Stimulated activated CD4-positive, alpha-beta T cell treated with anti-CD3 and anti-CD28 coated beads, Interleukin-15, amount 100 ng/mL, for 1 hour (primary cell): ENCODE data around the gene ATG101.
A peak's percentile ranks its signal among the peaks of the same experiment; 100 is the strongest.

Experiments
- DNase-seq, 2 donors: peaks; one replicate each; pipeline ENCODE4 v3.0.0-alpha.2; 2020; ENCODE audit warnings: low read depth in 1 of 2, low spot score in 1 of 2

Gene ATG101

DNA sequence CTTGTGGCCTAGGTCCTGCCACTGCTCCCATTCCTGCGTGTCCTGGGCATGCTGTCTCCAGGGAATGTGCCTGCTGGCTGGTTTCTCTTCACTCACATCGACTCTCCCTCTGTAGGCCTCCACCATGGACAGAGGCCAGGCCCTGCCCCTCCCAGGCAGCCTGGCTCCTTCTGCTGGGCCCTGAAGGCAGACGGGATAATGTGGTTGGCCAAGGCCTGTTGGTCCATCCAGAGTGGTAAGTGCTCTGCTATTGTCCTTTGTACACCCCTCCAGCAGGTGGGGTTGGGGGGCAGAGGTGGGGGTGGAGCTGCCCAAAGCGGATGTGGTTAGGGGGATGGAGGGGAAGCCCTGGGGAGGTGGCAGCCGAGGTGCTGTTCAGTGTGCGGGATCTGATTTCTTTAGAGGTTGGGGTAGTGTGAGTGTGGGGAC lies 28.1 kb upstream of the ATG101 start:
- no peak for DNase-seq

DNA sequence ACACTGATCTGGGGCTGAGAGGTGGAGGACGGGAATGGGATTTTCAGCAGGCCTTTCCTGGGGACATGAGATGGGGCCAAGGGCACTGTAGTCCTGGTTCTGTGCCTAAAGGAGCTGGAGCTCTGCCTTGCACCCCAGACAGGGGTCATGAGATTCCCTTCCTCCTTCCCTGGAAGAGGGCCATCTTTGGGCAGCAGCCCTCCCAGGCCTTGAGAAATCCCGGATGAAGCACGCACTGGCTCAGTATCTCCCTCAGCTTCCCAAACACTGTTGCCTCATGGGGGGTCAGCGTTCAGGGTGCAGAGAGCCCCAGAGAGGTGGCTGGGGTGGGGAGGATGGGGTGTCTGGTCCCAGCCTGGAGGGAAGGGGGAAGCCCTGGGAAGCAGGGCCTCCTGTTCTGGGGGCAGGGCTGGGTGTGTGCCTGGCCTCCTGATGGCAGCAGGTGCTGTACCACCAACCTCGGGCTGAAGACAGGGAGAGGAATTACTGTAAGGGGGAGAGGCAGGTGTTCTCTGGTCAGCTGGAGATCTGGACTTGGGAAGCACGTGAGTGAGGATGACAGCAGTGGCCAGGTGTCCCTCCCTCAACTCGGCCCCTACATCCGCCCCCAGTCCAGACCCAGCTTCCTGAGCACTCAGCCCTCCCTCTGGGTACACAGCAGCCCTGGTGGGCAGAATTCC lies 26.9 kb upstream of the ATG101 start:
- DNase-seq = no peak

DNA sequence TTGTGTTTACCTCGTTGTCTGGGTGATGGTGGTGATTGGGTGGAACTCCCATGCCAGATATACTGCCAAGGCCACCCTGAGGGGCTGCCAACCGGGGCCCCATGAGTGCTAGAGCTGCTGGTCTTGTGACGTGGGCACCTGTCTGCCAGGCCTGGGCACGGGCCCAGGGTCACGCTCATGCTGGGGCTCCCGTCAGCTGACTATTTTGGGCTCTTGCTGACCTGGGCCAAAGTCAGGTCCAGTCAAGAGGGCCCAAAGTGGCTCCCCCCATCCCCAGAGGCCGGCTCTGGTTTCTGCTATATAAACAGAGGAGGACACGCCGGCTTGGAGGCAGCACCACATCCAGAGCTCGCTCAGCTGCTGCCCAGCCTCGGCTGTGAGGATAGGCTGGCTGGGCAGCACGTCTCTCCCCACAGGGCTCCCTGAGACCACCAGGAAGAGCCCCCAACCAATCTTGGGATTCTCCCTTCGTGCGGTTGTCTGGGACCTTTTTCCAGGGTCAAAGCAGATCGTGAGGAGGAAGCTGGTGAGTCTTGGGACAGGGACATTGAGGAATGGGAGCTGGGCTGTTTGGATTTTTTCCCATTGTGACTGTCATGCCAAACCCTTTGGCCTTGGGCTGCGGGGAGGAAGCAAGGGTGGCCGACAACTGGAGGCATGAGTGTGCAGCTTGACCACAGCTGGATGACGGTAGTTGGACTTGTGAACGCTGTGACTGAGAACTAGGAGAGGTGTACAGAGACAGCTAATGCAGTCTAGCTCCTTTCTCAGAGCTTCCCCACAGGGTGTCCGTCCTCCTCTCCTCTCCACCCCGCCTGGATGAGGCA lies 26.2 kb upstream of the ATG101 start:
- DNase-seq = no peak

DNA sequence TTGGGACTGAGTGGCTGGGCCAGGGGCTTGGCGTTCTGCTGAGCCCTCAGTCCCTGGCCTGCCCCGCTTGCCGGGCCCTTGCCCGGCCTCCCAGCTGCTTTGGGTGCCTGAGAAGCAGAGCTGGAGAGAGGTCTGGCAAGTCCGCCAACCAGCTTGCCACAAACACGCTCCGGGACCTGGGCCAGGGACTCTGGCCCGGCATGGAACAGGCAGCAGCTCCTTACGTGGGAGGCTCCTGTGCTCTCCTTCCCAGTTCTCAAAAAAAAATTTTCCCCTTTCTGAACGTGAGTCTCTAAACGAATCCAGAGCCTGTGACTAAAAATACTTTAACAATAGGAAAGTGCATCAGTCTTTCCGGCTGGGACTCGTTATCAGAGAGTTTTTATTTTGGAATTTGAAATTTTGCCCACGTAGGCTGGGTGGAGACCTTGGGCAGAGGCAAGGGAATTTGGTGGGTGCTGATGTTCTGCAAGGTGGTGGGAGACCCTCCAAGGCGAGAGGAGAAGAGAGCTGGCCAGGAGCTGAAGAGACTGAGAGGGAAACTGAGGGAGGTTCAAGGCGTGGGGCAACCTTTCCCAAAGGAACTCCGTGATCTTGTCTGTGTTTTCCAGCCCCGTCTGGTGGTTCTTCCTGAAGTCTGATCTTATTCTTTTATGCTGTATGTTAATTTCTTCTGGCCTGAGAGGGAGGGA lies 25.3 kb upstream of the ATG101 start:
- no peak for DNase-seq

DNA sequence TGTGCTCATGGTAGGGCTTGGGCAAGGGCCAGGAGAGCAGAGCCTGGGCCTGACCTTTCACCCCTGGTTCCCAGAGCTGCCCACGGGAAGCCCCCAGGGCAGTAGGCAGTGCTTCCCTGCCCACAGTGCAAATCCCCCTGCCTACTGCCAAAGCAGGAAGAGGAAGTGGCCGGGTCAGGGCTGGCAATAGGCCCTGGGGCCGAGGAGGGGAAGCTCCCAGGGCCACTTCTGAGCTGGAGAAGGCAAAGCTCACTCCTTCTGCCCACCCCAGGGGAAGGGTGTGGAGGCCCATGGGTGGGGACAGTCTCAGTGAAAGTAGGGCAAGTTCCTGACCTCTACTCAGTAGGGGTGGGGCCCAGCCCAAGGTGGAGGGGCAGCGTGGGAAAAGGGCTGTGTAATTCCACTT lies 24.0 kb upstream of the ATG101 start:
- no peak for DNase-seq

DNA sequence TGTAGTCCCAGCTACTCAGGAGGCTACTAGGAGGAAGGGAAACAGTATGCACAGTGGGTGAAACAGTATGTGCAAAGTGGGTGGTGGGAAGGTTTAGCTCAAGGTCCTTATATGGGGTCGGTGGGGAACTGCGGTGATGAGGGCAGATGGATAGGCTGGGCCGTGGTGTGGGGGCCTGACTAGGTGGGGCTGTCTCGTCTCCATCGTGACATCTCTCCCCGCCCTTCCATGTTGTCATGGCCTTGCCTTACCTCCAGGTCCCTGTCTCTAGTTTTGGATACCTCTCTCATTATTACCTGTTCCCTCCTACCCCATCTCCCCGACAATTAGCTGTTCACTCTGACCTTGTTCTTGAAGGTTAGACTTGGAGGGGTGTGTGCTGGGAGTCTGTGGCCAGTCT lies 22.9 kb upstream of the ATG101 start:
- no peak for DNase-seq

DNA sequence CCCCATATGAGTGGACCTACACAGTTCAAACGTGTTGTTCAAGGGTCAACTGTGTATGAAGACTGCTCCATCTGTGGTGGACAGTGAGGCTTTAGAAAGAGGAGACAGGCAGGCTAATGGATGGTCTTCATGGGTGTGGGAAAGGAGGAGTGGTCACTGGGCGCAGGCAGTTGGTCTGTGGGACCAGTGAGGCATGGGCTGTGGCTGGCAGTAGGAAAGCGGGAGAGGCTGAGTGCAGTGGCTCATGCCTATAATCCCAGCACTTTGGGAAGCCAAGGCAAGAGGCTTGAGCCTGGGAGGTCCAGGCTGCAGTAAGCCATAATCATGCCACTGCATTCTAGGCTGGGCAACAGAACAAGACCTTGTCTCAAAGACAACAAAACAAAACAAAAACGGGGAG lies 20.5 kb upstream of the ATG101 start:
- DNase-seq = no peak

DNA sequence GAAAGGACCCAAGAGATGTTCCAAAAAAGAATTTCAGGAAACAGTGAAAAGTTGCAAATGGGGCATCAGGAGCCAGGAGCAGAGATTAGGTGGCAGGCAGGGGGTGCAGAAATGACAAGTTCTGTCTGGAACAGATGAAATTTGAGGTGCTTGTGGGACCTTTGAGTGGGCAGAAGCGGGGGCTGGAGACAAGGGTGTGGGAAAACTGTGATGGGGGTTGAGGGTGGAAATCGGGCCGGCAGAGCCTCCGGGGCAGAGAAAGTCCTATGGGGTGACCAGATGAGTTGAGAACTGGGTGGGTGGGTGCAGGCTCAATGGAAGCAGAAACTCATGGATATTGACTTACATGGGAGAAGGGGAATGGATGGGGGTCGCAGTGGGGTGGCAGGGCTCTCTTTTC lies 20.1 kb upstream of the ATG101 start:
- DNase-seq = no peak

DNA sequence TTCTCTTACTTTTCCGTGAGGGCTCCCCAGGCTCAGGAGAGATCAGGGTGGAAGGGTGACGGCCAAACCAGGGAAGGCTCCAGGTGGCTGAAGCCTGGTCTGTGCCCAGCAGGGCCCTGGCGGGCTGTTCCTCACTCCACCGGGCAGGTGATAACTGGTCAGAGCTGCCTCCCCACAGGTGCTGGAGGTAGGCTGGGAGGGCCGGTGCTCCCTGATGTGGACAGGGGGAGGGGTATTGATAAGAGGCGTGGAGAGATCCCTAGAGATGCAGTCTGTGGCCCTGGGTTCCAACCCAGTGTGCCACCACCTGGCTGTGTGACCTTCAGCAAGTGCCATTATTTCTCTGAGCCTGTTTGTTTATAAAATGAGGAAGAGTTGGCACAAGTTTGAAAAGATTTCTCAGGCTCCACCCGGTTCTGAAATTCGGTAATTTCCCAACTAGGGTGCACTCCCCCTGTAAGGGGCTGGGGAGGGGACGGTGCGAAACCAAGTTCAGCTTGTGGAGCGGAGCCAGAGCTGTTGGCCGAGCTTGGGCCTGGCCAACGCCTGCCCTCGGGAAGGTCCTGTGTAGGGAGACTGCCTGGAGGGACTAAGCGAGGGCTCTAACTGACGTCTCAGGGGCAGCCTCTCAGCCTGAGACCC lies 19.5 kb upstream of the ATG101 start:
- DNase-seq = no peak

DNA sequence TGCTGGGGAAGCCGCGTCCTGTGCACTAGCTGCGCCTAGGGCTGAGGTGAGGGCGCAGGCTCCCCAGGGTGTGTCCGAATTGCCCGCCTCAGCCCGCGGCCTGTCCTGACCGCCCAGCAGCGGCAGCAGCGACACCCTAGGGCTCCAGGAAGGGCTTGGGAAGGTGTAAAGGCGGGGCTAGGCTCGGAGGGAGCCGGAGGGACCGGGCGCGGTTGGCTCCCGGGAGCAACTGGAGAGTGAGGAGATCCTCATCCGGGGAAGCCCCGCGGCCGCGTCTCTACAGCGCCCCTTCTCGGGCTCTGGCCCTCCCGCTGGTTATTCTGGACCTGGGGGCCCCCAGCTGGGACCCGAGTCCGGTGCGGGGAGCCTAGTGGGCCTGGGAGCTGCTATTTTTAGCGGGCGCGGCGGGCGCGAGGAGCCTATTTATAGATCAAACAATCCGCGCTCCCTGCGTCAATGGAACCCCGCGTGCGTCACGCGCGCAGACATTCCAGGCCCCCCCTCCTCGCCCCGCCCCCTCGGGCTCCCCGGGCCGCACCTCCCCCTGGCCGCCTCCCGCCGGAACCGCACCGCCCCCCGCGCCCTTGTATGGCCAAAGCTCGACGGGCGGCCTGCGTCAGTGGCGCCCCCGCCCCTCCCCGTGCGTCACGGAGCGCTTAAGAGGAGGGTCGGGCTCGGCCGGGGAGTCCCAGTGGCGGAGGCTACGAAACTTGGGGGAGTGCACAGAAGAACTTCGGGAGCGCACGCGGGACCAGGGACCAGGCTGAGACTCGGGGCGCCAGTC lies 18.8 kb upstream of the ATG101 start, which contains the start of gene NR4A1:
Gene NR4A1 (plus strand): TSS at position 685 of the 784 bp plus-strand sequence. CDS start 2,887 bp downstream, outside the sequence.
- peak; percentile 99 for DNase-seq

DNA sequence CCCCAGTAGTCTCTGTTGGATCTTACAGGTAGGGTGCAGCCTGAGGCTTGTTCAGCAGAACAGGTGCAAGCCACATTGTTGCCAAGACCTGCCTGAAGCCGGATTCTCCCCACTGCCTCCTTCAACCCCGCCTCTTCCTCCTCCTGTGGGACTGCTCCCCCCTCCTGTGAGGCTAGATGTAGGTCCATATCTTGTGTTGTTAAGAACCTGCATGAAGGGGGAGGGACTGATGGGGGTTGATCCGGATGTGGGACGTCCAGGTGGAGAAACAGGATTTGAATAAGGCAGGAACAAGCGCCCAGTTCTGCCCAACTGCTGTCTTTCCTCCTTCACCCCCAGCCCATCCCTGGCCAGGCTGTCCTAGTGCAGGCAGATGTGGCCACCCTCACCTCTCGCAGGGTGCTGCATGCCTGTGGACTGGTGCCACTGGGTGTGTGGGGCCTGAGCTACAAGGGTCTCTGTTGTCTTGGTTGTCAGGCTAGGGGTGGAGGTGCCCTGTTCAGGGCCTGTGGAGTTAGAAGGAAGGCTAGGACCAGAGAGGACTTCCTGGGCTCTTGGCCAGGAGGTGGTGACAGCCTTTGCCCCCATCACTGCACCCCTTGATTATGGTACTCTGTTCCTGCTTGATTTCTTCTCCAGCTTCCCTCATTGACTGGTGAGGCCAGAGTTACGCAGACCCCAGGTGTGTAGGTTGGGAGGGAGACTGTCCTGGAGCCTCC lies 17.2 kb upstream of the ATG101 start:
- DNase-seq = no peak

DNA sequence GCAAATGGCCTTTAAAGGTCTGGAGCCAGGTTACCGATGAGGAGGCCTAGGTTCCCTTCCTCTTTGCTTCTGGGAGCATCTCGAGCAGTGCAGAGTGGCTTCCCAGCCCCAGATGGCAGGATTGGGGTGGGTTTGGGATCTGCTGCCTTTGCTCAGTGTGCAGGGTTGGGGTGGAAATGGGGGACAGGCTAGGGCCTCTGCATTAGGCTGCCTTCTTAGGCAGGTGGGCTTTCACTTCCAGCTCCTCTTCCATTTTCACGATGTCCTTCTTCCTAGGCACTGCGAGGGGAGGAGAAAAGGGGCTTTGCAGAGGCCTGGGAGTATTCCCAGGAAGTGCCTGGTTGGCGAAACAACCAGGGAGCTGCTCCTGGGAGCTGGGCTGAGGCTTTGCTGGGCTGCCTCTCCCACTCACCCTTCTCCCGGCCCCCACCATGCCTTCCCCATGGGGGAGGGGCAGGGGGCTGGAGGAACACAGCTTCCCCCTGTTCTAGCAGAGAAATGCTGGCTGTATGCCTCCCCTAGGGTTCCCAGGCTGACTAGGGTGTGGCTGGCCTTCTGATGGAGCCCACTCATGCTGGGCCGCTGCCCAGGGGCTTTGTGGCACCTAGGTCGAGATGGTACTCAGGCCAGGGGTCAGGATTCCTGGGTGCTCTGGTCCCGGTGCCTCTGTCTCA lies 16.1 kb upstream of the ATG101 start:
- peak in 1 of 2 donors; percentile 28 for DNase-seq

DNA sequence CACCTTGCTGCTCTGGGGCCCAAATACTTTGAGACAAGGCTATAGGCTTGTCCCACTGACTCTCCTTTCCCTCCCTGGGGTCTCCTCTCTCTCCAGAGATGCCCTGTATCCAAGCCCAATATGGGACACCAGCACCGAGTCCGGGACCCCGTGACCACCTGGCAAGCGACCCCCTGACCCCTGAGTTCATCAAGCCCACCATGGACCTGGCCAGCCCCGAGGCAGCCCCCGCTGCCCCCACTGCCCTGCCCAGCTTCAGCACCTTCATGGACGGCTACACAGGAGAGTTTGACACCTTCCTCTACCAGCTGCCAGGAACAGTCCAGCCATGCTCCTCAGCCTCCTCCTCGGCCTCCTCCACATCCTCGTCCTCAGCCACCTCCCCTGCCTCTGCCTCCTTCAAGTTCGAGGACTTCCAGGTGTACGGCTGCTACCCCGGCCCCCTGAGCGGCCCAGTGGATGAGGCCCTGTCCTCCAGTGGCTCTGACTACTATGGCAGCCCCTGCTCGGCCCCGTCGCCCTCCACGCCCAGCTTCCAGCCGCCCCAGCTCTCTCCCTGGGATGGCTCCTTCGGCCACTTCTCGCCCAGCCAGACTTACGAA lies 15.4 kb upstream of the ATG101 start:
- DNase-seq = peak in 1 of 2 donors; percentile 26

DNA sequence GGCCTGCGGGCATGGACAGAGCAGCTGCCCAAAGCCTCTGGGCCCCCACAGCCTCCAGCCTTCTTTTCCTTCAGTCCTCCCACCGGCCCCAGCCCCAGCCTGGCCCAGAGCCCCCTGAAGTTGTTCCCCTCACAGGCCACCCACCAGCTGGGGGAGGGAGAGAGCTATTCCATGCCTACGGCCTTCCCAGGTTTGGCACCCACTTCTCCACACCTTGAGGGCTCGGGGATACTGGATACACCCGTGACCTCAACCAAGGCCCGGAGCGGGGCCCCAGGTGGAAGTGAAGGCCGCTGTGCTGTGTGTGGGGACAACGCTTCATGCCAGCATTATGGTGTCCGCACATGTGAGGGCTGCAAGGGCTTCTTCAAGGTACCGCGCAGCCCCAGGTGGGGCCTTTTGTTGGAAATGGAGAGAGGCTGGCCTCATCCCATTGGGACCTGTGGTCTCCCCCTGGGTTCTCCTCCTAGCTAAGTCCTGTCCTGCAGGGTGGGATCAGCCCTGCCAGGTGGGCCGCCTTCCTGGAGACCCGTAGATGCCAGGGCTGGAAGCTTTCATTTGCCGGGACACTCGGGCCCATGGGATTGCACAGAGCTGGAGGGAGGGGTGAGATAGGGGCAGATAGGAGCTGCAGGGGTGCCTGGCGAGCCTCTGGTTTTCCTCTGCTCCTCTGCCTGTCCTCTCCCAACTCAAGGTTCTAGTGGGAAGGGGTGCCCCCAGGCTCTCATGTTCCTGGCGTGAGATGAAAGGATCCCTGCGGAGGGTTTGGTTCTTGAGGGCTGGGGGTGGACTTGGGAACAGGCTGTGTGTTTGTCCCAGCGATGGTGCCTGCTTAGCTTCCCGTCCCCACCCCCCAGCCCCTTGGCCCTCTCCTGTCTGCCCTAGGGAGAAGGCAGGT lies 14.7 kb upstream of the ATG101 start:
- no peak for DNase-seq

DNA sequence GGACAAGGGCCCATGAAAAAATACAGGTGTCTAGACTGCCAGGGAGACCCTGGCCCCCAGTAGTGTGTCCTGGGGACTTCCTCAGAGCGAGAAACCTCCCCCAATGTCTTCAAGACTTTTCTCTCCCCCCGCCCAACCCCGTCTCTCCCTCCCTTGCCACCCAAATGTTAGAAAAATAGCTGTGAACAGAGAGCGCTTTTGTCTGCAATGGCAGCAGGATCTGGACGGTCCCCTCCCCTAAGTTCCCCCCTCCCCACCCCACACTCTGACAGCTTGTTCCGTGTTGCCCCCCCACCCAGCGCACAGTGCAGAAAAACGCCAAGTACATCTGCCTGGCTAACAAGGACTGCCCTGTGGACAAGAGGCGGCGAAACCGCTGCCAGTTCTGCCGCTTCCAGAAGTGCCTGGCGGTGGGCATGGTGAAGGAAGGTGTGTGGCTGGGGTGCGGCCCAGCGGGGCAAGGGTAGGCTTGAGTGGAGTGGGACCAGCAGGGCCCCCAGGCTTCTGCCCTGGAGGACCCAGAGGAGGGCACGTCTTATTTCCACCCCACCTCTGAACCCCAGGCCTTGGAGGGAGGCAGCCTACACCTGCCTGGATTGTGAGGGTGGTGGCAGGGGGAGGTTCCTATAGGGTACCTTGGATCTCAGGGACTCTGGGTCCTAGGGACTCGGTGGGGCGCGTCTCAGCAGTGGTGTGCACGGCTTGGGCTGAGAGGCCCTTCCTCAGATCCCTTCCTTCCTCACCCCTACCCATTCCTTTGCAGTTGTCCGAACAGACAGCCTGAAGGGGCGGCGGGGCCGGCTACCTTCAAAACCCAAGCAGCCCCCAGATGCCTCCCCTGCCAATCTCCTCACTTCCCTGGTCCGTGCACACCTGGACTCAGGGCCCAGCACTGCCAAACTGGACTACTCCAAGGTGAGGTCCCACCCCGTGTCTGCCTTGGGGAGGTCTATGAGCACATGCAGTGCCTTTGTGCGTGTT lies 13.8 kb upstream of the ATG101 start:
- DNase-seq = peak in 1 of 2 donors; percentile 29

DNA sequence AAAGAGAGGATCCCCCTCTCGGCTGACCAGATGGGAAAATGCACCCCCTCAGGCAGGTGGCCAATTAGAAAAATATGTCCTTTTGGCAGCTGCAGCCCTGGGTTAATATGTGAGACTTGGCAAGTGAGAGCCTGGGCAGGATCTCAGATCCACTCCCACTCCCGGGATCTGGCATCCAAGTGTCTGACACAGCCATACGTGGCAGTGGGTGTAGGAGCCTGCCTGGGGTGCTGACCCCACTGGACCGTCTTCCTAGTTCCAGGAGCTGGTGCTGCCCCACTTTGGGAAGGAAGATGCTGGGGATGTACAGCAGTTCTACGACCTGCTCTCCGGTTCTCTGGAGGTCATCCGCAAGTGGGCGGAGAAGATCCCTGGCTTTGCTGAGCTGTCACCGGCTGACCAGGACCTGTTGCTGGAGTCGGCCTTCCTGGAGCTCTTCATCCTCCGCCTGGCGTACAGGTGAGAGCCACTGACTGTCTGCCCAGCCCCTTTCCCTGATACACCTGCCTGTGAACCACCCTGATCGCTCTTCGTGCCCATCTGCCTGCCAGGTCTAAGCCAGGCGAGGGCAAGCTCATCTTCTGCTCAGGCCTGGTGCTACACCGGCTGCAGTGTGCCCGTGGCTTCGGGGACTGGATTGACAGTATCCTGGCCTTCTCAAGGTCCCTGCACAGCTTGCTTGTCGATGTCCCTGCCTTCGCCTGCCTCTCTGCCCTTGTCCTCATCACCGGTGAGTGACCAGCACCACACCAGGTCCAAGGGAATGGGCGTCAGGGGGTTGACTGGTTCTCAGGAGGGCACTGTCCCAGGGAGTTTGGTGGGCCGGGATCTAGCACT lies 12.8 kb upstream of the ATG101 start:
- DNase-seq = no peak
